VCaP (cell line): ENCODE measurements around the gene DMXL1.

Experiments
- H3K27ac ChIP-seq: fragments of 450-650 bp; 2 replicates; pipeline ENCODE4 v1.5.1; 2017
- TF ChIP-seq, protein P1 (sequence below): fragments of 450-650 bp; conservative IDR thresholded peaks from 2 replicates; pipeline ENCODE4 v1.5.1; 2017; ENCODE audit warnings: mild to moderate bottlenecking, moderate library complexity

DMXL1 gene

DNA sequence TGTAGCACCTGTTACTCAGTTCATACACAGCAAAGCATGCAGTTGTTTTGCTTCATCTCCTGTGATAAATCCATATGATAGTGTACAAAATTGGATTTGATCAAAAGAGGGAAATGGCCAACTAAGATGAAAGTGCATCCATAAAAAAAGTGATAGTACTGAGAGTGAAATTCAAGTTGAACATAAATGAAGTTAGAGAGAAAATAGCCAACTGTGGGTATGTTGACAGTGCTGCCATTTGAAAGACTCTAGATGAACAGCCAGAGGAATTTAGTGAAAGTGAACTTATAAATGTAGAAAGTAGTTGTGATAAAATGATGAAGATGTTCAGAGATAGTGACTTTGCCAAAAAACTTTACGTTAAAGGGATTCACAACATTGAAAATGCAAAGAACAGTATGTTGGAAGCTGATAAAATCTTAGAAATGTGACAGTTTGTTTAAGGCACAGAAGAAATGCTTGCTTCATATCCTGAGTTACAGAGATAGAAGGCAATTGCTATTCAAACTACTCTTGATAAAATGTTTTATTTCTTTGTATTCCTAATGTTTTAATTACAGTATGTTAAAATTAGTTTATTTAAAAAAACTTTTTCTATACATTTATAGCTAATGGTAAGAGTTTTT lies 119.7 kb downstream of the DMXL1 start:
- TF ChIP-seq, protein P1, sequence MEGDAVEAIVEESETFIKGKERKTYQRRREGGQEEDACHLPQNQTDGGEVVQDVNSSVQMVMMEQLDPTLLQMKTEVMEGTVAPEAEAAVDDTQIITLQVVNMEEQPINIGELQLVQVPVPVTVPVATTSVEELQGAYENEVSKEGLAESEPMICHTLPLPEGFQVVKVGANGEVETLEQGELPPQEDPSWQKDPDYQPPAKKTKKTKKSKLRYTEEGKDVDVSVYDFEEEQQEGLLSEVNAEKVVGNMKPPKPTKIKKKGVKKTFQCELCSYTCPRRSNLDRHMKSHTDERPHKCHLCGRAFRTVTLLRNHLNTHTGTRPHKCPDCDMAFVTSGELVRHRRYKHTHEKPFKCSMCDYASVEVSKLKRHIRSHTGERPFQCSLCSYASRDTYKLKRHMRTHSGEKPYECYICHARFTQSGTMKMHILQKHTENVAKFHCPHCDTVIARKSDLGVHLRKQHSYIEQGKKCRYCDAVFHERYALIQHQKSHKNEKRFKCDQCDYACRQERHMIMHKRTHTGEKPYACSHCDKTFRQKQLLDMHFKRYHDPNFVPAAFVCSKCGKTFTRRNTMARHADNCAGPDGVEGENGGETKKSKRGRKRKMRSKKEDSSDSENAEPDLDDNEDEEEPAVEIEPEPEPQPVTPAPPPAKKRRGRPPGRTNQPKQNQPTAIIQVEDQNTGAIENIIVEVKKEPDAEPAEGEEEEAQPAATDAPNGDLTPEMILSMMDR, result no peak
- no peak overlapping the region for H3K27ac ChIP-seq

DNA sequence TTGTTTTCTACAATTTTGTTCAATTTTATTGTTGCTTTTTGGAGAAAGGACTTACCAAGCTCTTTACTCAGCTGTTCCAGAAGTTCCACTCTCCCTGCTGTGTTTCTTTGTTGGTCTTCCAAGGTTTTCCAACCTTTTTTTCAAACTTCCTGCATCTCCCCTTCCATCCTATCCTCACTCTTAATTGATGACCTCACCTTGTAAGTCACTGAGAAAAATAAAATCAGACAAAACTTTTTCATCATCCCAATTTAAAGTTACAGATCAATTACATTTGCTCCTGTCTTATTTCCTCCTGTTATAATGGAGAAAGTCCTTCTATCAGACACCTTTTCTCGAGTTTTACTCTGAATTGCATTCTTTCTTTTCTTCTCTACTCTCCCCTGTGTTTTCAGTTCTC lies 121.1 kb downstream of the DMXL1 start:
- H3K27ac ChIP-seq, result no peak overlapping the region
- TF ChIP-seq, protein P1, result no peak

GRCh38 chr5:119200795-119201194 lies 129.9 kb downstream of the DMXL1 start:
- H3K27ac ChIP-seq, result no peak overlapping the region
- TF ChIP-seq, protein P1, result no peak

DNA sequence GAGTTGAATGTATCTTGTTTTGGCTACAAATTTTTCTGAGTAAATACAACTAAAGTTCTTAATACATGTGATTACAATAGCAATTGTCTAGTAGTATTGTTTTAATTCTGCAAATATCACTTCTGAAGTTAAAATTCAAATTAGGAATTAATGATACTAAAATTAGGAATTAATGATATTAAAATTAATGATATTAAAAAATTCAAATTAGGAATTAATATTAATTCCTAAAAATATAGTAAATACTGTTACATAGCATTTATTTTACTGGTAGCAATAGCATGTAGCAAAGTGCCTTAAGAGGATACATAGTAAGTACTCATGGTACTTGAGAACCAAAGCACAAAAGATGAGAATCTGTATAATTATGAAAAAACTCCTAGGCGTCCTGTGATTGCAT lies 136.2 kb downstream of the DMXL1 start:
- TF ChIP-seq, protein P1, result no peak
- H3K27ac ChIP-seq, result no peak overlapping the region

- no peak overlapping the region for H3K27ac ChIP-seq
- TF ChIP-seq, protein P1, result no peak
Measured at GRCh38 chr5:119212026-119212425, 141.1 kb downstream of the DMXL1 start.

DNA sequence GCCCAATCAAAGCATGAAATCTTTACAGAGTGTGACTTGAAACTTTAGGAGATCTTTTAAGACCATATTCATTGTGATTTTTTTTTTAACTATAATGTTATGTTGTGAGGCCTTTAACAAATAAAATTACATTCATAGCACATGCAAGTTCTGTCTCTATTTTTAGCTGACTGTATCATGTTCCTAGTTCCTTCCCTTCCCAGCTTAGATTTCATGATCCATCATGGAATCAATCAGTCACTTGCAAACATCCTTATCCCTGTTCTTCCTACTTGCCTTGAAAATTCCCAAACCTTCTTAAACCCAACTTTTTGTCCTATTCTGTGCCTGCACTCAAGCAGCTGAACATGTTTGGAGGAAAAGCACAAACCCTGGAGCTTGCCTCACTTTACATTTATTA lies 141.8 kb downstream of the DMXL1 start:
- H3K27ac ChIP-seq, result no peak overlapping the region
- TF ChIP-seq, protein P1, result no peak

DNA sequence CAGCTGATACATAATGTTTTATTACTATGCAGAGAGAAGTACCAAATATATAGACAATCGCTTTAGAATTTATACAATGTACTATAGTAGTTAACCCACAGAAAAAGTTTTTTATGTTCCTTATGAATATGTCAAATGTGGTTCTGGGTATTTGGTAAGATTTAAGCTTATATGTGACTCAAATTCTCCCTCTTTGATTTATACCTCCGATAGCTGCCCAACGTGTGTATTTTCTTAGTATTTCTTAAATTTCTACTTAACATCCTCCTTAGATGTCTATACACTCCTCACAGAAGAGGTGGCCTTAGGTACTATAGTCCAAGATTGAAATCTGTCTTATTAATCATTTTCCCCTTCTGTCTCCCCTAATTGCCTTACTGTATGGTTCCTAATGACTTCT lies 146.3 kb downstream of the DMXL1 start:
- TF ChIP-seq, protein P1, result no peak
- H3K27ac ChIP-seq, result peak overlapping the region; percentile 80; the same call in 1 of the 2 replicates
